NCI-H146 treated with DMSO at 0.1 percent for 48 hours (cell line): ENCODE data around the gene ZNF511.

Source experiments
- DNase-seq: peaks from one replicate; lab custom pipeline; 2025; ENCODE audit not compliant: unreplicated experiment; lab: John Stamatoyannopoulos, UW

ZNF511 gene

GRCh38 chr10:133334503-133335245, 26.0 kb downstream of the ZNF511 start:
- no peak for DNase-seq

DNA sequence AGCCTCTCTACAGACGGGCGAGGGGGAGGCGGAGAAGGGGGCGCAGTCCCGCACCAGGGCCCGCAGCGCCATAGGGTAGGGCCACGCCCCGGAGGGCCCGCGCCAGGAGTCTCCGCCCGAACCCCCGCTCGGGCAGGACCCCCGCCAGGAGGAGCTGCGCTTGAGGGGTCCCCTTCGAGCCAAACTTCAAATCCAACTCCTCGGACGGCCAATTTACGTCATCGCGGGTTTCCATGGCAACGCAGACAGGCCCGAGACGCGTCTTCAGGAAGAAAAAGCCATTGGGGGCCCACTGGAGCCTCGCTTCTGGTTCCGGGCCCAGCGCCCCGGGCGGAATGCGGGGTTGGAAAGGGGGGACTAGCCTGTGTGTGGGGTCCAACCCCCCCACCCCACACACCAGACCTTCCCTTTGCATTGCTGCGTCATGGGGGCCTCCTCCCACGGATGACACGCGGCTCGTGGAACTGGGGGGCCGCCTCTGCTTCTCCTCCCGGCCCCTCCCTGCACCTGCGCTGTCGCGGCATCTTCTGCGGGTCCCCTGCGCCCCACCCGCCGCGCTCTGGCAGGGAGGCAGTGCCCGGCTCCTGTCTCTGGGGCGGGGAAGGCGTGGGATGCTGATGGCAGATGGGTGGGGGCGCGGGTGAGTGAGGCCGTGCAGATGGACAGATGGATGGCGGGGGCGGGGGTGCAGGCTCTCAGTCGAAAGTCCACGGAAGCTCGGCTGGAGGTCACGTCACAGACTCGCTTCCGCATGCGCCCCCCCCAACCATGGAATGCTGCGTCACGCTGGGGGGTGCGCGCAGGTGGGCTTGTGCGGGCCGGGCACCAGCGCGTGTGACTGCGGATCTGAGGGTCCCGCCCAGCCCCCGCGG, 26.8 kb downstream of the ZNF511 start:
- DNase-seq: no peak

DNA sequence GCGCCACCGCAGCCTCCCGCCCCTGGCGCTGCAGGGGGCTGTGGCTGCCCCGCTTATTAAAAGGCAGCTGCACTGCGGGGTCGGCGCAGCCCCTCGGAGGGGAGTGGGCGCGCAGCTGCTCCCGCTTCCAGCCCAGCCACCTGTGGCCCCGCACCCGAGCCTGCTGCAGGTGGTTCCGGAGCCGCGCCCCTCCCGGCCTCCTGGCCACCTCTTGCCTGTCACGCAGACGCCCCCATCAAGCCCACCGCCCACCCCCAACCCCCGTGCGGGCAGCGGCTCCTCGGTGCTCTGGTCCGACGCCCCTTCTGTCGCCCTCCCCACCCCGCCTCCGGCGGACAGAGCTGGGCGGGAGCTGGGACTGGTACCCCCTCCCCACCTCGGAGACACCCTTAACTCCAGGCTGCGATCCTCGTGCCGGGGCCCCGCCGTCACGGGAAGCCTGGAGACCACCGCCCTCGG, 27.4 kb downstream of the ZNF511 start:
- DNase-seq: no peak

DNA sequence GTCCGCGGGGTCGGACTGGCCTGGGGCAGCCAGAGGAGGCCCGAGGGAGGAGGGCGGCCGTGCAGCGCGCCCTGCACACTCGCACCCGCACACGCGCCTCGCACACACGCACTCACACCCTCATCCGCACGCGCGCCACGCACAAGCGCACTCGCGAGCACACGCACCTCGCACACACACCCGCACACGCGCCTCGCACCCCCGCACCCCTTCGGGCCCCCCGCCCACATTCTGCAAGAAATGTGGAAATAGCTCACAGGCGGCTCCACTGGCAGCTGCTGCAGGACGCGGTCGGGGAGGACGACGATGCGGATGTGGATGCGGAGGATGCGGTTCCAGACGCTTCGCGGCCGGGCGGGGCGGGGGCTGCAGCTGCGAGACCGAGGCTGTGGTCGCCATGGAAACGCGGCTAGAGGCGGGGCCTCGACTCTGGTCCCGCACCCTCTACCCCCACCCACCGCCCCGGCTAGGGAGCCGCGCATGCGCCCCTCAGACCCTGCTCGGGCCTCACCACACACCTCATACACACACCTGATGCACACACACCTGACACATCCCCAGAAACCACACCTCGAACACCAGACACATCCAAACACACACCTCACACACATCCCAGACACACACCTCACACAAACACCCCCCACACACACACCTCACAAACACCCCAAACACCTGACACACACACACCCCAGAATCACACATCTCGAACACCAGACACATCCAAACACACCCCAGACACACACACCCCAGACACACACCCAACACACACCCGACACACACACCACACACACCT, 28.1 kb downstream of the ZNF511 start, which contains the start of gene CALY:
TSS of gene CALY (minus strand) at position 320 of the 793 bp plus-strand sequence. CDS start 7,907 bp downstream, outside the sequence.
- DNase-seq: peak; percentile 40

- no peak for DNase-seq
Measured at GRCh38 chr10:133337370-133337725, 28.6 kb downstream of the ZNF511 start.

GRCh38 chr10:133338080-133339071, 29.7 kb downstream of the ZNF511 start:
- DNase-seq: no peak

- DNase-seq: no peak
Measured at GRCh38 chr10:133339708-133340380, 31.1 kb downstream of the ZNF511 start.

DNA sequence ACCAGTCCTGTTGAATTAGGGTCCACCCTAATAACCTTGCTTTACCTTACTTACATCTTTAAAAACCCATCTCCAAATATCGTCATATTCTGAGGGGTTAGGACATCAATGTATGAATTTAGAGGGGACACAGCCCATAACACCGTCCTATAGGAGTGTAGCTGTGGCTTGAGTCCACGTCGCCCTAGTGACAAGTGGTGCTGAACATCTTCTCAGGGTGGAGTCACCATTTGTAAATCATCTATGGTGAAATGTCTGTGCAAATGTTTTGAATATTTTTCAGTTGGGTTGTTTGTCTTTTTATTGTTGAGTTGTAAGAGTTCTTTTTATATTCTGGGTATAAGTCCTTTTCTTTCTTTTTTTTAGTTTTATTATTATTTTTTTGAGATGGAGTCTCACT, 33.3 kb downstream of the ZNF511 start:
- DNase-seq: no peak

DNA sequence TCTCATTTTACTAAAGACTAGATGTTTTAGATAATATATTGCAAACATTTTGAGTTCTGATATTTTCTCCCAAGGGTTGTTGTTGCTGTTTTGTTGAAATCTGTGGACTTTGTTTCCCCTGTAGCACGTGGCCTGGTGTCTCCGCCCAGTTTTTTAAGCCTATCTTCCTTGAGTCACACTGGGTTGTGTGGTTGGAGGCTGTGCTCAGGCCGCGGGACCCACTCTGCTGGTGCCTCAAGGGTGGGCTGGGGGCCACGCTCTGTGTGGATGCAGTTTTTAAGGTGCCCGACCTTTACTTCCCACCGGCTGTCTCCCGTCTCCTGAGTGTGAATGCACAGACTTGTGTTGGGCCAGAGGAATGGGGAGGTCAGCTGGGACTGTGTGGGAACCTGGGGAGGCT, 34.2 kb downstream of the ZNF511 start:
- DNase-seq: no peak

DNA sequence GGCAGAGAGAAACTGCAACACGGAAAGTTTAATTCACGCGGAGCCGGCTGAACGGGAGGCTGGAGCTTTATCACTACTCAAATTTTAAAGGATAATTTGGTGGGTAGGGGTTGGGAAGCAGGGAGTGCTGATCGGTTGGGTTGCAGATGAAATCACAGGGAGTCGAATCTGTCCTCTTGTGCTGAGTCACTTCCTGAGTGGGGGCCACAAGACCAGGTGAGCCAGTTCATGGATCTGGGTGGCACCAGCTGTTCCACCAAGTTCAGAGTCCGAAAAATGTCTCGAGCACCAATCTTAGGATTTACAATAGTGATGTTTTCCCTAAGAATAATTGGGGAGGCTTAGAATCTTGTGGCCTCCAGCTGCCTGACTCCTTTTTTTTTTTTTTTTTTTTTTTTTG, 34.8 kb downstream of the ZNF511 start:
- no peak for DNase-seq

DNA sequence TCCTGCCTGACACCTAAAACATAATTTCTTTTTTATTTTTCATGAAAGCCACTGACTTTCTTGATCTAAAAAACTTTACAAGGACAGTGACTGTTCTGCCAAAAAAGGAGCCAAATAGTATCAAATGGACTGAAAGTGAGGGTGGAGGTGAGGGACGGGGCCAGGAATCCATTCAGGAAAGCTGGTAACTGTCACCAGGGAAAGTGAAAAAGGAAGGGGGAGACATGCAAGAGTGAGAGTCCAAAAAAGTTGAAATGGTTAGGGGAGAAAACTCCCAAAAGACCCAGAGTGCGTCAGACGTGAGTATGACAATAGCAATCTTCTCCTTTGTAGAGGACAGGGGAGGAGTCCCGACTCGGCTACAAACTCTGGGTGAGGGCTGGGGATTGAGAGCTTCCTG, 35.5 kb downstream of the ZNF511 start:
- no peak for DNase-seq

DNA sequence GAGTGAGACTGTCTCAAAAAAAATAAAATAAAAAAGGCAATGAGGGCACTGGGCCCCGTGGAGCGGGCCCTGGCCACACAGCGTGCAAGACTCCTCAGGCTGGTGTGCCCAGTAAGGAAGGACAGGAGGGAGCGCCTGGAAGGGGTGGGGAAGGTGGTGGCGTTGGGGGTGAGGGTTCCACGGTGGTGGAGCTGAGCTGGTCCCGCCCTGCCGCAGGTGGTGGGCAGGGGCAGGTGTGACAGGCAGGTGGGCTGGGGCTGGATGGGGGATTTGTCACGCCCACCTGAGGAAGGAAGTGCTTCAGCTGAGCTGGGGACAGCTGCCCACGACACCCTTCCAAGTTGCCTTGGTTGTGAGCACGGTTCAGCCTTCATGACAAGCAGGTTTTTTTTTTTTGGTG, 37.7 kb downstream of the ZNF511 start:
- DNase-seq: no peak

- no peak for DNase-seq
Measured at GRCh38 chr10:133347710-133348517, 39.2 kb downstream of the ZNF511 start.

DNA sequence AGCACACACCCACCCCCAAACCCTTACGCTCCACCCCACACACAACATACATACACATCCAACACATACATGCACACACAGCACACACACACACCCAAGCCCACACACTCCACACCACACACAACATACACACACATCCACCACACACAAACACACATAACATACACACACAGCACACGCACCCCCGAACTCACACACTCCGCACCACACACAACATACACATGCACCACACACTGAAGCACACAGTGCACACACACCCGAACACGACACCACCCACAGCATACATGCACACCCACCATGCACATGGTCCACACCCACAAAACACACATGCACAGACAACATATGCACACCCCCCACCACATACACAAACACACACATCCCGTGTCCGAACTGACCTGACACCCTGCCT, 40.5 kb downstream of the ZNF511 start:
- DNase-seq: no peak

- no peak for DNase-seq
Measured at GRCh38 chr10:133349577-133350011, 40.9 kb downstream of the ZNF511 start.

DNA sequence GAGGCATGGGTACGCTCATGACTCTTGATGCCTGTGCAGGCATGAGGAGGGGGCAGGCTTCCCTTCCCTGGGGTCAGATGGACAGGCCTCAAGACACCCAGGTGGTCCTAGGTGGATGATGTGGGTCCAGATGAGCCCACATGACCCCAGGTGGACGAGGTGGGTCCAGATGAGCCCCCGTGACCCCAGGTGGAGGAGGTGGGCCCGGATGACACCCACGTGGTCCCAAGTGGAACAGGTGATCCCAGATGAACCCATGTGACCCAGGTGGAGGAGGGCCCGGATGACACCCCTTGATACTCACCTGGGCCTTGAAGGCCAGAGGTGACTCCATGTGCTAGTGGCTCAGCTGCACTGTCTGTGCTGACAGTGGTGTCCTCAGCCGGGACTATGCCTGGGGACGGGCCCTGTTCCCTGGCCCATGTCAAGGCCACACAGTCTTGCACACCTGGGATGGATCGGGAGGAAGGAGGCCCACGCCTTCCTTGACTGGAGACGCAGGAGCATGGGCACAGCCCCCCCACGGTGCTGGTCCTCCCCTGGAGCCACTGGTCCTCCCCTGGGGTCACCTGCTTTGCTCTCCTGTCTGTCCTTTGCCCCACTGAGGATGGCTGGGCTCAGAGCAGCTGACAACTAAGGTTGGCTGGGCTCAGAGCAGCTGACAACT, 41.7 kb downstream of the ZNF511 start:
- no peak for DNase-seq

GRCh38 chr10:133350950-133351329, 42.2 kb downstream of the ZNF511 start:
- DNase-seq: no peak
